HG03571 (cell line): ENCODE data around the gene IFT57.

ENCODE experiments used
- ATAC-seq: cut with Tn5 transposase; IDR thresholded peaks from one replicate; pipeline ENCODE4 v1.9.1; 2021; ENCODE audit not compliant: unreplicated experiment

The IFT57 gene

DNA sequence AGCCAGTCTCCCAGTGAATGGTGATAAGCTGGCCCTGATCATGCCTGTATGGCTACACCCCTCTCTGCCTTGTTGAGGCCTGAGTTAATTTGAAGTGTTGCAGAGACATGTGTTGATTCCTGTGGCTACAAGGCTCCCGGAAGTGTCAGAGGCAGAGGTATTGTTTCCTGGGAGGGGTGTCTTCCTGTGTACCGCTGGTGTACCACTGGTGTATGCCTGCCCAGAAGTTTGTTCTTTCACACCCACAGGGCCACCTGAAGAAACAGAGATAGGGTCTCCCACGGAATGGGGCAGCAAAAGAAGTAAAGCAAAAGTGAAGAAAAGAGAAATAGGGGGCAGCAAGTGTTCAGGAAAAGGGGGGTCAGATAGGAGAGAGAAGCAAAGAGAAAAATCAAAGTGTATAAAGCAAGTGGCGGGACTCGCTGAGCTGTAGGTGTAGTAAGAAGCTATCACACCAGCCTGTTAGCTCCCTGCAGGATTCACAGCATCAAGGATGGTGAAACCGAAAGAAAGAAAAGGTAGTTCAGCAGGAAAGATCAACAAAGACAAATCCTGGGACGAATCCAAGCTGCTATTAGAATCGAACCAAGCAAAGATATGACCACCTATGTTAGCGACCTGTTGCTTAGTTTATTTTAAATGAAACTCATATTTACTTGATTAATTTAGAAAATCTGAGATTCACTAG is 94.8 kb downstream of the IFT57 start:
- no peak for ATAC-seq

DNA sequence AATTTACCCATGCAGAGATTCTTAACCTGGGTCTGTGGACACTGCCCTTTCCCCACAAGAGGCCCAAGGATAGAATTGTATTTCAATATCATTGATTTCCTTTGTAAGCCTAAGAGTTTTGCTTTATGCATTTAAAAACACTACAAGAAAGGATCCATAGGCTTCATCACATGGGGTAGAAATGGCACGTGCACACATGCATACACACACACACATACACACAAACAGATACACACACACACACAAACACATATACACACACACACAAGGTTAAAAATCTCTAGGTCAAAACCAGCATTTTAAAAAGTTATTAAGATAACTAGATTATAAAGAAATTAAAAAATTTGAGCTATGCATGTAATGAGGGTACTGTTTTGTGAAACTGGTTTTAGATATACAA is 95.9 kb downstream of the IFT57 start:
- ATAC-seq, result no peak

DNA sequence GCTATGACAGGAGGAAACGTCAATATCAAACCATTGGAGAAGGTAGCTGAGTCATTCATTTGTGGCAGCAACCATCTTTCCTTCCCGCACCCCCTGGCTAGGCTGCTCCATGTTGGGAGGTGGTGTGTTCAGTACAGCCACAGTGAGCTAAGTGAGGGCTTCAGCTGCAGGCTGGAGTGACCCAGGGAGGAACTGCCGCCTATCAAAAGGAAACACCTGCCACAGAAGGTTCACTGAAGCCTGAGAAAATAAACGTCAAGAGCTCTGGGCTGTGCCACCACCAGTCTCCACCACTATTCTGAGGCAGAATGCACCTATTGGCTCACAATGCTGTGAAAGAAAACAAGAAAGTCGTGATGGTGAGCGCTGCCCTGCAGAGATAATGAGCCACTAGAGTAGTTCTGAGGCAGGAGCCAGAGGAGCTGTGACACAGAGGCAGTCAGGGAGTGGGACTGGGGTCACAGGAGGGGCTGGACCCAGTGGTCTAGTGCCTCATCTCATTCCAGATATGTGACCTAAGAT is 96.6 kb downstream of the IFT57 start:
- peak; percentile 55 for ATAC-seq

DNA sequence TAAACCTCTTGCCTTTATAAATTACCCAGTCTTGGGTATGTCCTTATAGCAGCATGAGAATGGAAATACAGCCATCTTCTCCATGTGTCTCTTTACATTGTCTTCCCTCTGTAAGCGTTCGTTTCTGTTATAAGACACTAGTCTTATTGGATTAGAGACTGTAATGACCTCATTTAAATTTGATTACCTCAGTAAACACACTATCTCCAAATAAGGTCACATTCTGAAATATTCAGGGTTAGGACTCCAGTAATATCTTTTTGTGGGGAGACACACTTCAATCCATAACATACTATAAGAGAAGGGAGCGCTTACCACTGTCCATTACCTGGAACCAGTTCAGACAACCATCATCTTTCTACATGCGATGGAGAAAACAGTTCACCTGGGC is 97.1 kb downstream of the IFT57 start:
- ATAC-seq, result no peak

DNA sequence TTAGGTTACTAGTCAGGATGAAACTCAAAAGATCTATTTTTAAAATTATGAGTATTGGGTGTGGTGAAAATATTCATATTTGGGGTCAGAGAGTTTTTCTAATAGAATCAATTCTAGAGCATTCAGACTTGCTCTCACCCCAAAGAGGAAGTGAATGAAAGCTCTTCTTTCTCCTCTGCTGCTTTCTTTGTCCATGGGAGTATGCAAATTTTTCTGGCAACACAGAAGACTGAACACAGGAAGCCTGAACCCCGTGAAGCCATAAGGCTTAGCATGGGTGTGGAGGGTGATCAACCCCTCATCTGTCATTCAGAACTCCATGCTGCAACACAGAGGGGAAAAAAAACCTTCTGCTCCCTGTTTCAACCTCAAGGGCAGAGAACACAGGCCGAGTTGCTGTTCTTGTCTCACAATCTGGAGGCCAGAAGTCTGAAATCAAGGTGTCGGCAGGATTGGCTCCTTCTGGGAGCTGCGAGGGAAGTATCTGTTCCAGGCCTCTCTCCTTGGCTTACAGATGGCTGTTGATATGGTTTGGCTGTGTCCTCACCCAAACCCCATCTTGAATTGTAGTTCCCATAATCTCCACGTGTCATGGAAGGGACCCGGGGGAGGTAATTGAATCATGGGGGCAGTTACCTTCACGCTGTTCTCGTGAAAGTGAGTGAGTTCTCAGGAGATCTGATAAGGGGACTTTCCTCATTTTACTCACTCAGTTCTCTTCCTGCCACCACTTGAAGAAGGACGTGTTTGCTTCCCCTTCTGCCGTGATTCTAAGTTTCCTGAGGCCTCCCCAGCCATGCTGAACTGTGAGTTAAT is 97.7 kb downstream of the IFT57 start:
- peak; percentile 83 for ATAC-seq

DNA sequence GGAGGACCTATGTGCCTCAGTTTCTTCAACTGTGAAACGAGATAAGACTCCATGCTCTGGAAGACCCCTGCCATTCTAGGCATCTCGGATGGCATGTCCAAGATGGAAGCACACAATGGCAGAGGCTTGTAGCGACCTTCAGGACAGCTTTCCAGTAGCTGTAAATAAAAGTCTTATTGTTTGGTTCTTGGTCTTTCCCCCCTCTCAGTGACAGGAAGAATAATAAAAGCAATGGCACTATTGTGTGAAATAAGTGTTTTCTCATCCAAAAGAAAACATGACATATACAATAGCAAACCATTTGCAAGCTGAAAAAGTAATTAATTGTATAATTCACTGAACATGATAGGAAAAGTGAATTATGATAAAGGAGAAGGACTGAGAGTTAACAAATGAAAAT is 98.9 kb downstream of the IFT57 start:
- no peak for ATAC-seq

DNA sequence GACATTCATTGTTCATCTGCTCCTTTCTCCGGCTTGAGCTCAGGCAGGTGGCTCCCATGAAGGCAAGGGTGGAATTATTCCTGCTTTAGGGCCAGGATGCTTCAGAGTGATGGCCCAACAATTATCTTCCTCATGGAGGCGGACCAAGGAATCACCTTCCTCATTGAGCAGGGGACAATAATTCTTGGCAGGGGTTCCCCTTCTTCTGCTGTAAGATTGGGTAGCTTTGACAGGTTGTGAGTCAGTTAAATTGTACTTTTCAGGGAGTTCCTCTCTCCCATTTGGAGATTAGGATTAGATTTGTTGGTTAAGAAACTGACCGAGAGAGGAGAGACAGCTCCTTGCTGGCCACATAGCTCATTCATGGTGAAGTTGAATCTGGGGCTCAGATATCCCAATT is 99.9 kb downstream of the IFT57 start:
- ATAC-seq, result no peak

DNA sequence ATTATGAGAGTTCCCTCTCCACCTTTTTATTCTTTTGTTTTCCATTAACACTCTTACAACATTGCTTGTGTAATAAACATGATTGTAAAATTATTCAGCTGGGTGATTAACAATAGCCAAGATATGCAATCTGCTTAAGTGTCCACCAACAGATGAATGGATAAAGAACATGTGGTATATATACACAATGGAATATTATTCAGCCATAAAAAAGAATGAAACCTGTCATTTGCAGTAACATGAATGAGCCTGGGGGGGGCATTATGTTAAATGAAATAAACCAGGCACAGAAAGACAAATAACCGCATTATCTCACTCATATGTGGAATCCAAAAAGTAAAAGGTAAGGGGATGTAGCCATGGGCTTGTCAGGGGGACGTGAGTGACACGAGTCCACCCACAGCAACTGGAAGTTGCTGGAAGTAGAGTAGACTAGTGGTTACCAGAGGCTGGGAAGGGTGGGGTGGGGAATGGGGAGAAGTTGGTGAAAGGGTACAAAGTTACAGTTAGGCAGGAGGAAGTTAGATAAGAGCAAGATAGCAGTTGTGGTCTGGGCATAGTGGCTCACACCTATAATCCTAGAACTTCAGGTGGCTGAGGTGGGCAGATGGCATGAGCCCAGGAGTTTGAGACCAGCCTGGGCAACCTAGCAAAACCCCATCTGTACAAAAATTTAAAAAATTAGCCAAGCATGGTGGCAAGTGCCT is 102.7 kb downstream of the IFT57 start:
- no peak for ATAC-seq

DNA sequence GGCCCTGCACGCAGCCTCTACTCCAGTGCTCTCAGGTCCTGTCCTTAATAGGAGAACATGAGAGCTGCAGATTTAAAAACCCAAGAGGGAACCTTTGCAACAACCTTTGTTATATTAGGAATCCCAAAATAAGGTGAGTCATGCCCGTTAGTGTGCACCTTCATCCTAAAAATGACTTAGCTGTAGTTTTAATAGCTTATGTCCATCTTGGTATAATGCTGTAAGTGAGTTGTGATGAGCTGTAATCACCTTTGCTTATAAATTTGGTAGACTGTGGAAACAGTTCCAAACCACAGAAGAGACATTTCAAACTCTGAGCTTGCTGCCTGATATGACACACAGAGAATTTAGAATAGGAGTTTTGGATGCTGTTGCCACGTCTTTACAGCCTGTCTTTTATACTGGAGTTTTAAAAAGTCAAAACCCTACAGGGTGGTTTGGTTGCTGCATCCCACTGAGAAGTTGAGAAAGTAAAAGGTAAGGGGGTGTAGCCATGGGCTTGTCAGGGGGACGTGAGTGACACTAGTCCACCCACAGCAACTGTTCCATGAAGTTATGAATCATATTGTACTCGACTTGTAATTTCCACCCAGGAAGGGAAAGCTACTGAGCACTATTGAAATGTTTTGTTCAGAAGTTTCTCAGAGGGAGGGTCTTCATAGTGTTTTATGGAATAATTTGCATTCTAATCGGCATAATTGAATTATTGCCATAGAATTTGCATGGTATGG is 104.0 kb downstream of the IFT57 start:
- ATAC-seq, result no peak

DNA sequence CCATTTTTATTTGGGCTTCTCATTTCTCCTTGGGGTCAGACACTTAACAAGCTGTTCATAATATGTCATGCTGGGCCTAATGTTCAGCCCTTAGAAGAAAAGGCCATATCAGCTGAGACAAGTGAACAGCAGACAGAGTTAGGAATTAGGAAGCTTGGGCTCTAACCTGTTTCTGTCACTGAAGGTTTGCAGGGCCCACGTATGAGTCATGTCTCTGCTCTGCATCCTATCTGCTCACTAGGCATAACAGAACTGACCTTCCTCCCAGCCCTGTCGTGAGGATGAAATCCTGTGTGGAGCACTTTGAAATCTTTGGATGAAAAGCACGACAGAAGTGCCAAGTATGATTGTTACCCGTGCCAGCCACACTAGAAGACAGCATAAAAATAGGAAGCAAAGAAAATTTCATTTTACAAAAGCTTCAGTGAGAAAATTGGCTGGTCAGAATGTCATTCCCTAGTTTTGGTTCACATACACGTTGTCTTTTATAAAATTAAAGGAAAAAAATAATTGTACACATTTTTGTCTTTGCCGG is 104.9 kb downstream of the IFT57 start:
- ATAC-seq, result no peak

DNA sequence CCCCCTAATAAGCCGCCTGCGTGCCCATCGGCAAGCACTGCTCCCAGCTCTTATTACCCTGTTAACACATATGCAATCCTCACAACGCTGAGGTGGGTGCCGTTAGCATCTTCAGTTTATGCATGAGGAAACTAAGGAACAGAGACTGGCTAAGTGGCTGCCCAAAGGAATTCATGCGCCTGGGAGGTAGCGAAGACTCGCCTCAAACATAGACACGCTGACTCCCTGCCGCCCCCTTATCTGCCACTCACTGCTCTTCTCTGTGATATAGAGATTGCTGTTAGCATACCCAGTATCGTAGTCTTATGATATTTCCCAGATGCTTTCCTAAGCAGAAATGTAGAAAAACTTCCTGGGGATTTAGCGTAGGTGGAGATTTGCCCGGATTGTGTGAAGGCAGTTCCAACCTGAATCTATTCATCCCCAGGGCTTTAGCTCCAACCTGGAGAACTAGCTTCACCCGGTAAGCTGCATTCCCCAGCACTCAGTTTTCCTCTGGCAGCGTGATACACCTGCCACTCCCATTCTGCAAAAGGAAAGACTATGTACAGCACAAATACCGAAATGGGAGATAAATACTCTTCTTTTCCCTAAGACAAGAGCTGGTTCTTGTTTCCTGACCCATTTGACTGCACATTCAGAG is 107.7 kb downstream of the IFT57 start:
- no peak for ATAC-seq

DNA sequence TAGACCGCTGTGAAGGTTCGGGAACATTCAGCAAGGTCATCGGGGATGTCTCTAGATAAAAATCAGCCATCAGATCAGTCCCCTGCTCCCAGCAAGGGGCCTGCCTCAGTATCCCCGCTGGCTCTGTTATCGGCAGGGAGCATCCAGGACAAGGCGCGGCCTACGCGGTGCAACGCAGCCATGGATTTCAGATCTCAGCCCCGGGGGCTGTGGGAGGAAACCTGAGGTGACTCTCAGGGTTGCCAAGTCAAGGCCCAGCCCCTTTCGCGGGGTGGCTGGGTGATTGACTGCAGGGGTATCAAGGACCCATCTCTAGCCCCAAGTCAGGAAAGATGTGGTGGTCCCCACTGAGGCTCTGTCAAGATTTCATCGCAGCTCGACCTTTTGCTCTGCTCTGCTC is 108.2 kb downstream of the IFT57 start:
- no peak for ATAC-seq

DNA sequence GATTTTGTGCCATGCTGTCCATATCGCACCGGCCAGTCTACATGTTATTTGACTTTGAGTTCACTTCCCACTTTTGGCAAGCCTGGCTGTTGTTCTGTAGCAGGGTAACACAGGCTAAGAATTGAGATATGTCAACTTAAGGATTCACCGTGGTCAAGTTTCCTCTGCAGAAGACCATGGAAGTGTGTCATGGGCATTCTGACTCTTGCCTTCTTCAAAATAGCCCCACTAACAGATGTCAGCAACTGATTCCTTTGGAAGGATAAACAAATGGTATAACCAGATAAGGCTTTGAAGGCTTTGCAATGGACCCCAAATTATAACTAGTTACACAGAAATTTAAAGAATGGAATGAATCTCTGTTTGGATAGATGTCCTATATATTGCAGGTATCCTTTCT is 111.3 kb downstream of the IFT57 start:
- no peak for ATAC-seq
